T-helper 2 cell (primary cell): ENCODE results near the gene GABBR2.
"Not testable (repeated sequence)": the region's sequence is repeated elsewhere in the genome, so short reads cannot be mapped to it uniquely, and the experiment has no call there.

Source experiments
- DNase-seq, 5 experiments: peaks; one replicate each; pipeline versions ENCODE4 v3.0.0 to v3.0.0-alpha.2; 2012 to 2022

The GABBR2 gene

DNA sequence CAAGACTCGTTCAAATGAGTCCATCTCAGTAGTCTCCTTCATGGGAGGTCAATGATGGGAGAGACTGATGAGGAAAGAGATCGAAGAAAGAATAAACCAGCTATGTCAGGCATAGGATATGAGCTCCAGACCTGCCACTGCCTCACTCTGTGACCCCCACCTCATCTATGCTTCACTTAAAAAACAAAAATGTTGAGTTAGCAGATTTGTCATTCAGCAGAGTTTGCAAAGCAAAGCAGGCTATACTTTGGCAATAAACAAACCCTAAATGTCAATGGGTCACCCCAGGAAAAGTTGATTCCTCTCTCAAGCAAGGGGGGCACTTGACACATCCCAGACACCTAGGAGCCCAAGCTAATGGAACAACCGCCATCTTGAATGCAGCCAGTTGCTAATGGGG lies 117.0 kb downstream of the GABBR2 start:
- no peak for DNase-seq

DNA sequence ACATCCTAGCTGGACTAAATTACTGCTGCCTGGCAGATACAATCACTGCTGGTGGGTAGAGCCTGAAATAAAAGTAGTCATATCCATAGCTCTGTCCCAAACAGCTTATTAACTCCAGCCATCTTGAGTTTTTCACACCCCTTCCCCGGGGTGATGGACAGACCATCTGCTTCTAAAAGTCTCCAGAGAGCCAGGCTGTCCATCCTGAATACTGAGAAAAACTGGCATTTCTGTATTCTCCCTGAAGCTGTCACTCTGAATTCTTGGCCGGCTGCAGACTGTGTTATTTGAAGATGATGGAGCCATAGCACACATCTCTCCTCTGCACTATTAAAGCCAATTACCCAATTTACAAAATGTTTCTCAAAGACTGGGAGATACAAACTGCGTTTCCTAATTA lies 118.6 kb downstream of the GABBR2 start:
- DNase-seq, result no peak

- DNase-seq, result no peak
These were observed 119.6 kb downstream of the GABBR2 start for GRCh38 chr9:98589102-98589501.

DNA sequence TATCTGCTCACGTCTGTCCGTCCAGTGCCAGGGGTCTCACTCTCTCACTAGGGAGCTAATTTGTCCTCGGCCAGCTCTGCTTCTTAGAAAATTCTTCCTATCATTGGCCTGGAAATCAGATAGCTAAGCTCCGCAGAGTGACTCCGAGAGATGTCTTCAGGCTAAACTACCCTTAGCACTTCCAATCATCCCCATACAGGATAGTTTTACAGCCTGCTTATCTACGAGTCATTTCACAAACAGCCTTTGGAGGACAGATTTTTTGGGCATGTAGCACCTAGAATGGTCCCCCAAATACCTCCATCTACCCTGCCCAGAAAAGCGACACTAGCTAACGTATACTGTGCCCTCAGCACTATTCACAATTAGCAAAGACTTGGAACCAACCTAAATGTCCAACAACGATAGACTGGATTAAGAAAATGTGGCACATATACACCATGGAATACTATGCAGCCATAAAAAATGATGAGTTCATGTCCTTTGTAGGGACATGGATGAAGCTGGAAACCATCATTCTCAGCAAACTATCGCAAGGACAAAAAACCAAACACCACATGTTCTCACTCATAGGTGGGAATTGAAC lies 123.8 kb downstream of the GABBR2 start:
- DNase-seq, result not testable (repeated sequence)

DNA sequence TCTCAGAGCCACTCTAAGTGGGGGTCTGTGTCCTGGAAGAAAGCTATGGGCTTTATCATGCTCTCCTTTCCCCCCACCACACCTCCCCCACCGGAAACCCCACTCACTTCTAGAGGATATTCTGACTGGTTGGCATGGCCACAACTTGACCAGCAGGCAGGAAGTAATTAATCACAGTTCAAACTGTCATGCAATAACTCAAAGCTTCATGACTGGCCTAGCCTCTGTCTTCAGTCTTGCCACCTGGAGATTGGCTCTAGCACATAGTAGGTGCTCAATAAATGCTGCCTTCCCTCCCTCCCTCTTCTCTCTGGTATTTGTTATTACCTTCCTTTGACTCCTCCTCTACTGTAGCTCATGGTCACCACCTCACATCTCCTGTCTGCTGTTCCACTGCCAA lies 124.7 kb downstream of the GABBR2 start:
- peak in 1 of 5 experiments; percentile 36 for DNase-seq

GRCh38 chr9:98583417-98583816 lies 125.3 kb downstream of the GABBR2 start:
- DNase-seq, result no peak

GRCh38 chr9:98580956-98581355 lies 127.8 kb downstream of the GABBR2 start:
- DNase-seq, result no peak

DNA sequence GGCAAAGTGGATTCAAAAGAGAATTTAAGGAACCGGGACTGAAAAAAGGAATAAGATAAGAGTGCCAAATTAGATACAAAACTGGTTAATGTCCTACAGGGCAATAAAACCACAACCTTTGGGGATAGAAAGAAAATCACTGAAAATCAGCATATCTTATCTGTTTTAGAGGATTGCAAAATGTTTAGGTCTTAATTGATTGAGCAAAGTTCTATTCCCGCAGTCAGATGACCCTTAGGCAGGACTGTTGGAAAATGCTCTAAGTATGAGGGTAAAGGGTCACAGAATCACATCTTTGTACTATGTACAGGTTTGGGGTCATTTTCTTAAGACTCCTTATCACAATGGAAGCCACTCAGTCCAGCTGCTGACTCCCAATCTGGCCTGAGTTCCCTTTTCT lies 129.0 kb downstream of the GABBR2 start:
- DNase-seq, result no peak

- no peak for DNase-seq
These were observed 131.3 kb downstream of the GABBR2 start for GRCh38 chr9:98577446-98577845.

GRCh38 chr9:98576859-98577258 lies 131.9 kb downstream of the GABBR2 start:
- DNase-seq, result no peak

DNA sequence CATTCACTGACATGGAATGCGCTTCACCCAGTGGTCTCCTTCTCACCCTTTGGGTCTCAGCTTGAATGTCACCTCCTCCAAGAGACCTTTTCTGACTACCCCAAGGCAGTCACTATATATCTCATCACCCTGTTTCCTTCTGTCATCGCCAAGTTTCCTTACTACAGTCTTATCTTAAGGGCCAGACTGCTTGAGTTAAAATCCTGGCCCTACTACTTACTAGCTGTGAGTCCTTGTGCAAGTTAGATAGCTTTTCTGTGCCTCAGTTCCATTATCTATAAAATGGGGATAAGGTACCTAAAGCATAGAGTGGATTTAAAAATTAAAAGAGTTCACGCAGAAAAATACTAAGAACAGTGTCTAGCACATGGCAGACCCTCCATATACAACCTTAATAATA lies 132.4 kb downstream of the GABBR2 start:
- no peak for DNase-seq

- DNase-seq, result peak in 1 of 5 experiments; percentile 66
These were observed 133.1 kb downstream of the GABBR2 start for GRCh38 chr9:98575379-98576346.

DNA sequence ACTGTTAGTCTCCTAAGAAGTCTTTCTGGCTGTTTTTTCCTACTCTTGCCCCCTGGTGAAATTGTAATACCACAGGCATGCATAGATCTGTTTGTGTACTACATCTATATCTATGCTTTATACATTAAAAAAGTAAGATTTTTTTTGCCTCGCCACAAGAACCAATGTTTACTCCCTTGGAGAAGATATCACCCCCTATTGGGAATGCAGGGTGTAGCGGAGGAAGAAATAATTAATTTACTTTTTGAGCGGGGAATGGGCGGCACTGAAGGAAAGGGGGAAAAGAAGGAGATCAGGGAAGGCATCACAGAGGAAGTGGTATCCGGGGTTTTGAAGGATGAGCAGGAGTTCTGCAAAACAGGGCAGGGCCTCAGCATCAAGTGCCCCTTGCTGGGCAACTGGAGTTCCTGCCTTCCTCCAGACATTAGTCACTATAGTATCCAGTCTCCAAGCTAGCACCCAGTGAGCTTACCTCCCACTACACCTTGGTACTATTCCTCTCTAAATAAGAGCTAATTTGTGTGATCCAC lies 134.9 kb downstream of the GABBR2 start:
- no peak for DNase-seq

DNA sequence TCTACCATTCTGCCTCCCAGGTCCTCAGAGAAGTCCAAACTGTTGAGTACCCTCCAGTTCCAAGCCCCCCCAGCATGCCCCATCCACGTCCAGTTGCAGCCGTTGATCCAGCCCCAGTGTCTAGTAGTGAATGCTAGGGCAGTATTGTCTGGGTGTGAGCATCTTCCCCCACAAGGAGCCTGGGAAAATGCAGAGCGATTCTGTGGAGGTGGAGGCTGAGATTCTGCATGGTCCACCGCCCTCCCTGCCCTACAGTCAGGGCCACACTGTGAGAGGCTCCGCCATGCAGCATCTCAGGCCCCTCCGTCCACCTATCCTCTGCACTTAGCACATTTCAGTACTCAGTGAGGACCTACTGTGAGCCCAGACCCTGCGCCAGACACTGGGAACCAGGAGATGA lies 135.9 kb downstream of the GABBR2 start:
- DNase-seq, result no peak

DNA sequence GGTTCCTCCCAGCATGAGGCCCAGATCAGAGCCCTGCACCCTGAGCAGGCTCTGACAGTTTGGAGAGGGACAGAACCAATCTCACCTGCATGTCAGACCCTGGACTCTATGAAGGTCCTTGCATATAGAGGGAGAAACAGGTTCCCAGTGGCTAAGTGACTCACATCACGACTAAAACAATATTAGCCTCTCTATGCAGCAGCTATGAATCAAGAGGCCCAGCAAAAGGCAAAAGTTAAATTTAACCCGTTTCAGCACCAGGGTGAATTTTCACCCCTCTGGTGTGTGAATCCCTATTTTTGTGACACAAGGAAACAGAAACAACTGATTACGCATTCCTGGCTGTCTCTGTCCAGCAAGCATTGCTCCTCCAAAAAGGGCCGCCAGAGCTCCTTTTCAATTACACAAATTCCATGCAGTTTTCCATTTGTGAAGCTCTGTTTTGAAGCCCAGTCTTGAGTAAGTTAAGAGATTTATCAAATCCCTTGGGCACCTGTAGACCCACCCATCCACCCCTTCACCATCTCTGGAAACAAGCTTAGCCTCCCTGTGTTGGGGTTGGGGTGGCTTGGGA lies 136.6 kb downstream of the GABBR2 start:
- DNase-seq, result no peak

DNA sequence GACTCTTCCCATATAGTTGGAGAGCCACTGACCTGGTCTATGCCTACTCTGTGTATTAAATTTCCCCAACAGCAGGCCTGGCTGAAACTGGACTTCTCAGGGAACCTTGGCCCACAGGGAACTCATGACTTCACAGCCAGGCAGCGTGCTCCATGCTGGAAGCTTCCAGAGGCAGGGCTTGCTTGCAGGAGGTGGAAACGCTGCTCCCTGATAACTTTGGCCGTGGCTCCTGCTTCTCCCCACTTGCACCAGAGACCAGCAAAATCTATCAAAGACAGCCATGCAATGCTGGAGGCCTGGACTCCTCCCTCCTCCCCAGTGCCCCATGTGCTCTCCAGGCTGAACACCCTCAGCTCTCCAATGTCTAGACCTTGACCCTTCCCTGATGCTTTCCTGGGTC lies 137.1 kb downstream of the GABBR2 start:
- DNase-seq, result no peak

DNA sequence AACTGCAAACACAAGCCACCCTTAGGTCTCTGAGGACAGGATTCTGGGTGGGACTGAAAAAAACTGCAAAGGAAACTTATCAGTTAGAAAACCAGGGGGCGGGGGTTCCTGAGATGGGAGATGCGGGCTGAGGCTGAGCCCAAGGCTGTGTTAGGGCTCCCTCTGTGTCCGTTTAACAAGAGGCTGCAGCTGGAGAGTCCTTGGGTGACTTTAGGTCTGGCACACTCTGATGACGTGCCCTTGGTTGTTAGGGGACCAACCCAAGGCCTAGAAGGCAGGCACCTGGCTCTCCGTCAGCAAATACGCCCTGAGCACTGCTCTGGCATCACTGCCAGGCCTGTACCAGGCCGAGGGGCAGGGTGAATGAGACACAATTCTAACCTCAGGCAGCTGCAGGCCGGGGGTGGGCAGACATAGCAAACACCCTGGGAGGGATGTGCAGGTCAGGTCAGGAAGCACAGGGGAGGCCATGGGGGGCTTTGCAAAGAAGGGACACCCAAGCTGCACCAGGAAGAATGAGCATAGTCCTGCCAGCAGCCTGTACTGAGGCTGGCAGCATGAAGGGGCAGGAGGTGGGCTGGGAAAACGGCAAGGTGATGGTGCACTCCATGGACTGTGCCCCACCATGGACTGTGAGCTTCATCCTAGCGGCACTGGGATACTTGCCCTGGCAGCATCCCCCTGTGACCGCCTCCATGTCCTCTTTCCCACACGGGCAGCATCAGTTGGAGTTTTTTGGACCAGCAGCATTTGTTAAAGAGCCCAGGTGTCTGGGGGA lies 137.9 kb downstream of the GABBR2 start:
- DNase-seq, result no peak

DNA sequence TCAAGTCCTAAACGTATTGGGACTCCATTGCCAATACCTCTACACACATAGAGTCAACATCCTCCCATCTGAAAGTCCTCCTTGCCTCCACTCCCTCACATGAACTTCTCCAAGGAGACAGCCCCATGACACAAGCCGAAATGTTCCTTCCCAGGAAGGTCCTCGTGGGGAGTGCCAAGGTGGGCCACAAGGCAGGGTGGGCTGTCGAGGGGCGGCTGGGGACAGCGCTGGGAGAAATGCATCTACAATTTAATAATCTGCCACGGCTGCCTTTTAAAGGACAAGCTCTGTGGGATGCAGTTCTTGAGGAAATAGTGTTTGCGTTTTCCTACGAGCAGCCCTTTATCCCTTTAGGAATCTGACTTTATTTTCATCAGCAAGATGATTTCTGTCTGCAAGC lies 138.7 kb downstream of the GABBR2 start:
- no peak for DNase-seq

DNA sequence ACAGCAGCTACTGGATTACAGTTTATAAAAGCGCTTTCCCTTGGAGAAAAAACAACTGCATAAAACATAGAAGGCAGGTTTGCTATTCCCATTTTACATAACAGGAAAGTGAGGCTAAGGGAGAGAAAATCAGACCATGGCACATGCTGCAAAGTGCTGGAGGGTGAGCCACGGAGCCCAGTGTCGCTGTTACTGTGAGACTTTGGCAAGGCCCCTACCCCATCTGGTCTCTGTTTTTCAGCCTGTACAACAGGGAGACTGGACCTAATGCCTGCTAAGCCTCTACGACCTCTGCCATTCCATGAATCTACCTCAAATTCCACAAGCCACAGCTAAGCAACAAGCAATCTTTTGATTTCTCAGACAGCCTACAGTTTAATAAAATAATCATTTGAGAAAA lies 139.2 kb downstream of the GABBR2 start:
- no peak for DNase-seq

DNA sequence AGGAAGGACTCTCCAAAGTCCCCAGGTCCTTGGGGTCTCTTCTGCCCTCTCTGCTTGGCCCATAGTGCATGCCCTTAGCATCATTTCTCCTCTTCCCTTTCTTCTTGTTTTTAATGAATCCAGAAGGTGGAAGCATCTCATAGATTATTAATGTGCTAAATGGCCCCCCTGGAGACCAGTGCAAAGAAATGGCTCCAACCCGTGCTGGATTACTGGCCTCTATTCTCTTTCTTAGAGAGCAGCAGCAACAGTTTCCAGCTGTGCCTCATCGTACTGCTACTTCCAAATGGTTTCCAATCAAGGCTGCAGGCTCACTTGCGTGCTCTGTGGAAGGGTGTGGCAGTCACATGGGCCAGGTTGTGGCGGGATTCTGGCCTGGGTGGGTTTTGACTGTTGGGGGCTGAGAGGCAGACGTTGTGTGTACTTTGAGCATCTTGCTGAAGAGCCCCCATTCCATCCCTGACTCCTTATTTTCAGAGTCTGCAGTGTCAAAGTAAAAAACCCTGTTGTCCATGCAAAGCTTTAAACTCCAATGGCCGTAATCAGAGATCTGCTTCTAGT lies 139.7 kb downstream of the GABBR2 start:
- no peak for DNase-seq

DNA sequence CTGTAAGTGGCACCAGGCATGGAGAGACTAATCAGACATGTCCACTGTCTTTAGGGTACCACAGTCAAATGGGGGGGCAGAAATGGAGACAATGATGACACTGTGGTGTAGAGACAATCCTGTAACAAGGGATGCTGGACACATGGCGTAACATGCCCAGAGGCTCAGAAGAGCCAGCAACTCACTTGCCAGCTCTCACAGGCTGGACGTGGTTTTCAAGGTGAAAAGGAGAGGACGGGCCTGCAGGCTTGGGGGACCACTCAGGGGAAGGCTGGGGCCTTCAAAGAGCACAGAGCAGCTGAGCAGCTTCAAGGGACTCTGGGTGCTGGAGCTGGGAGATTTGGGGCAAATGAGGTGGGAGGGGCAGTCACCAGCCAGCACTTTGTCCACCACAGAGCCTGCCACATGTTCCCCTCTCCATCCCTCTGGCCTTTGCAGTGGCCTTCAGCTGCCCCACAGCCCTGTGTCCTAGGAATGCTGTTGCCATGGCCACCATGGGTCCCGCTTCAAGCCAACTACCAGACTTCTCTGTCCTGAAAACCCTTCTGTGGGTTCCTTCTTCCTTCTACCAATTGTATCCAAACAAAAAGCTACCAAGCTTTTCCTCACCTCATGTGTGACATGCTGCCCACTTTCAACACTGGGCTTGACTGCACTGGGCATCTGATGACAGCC lies 140.4 kb downstream of the GABBR2 start:
- no peak for DNase-seq
